K562 (cell line): ENCODE results near the gene MAN2B1. TPM values are rescaled to one million over a fixed set of nuclear protein-coding genes. Genes with fewer than 3 reads are reported as not detected.

Experiments used
- ATAC-seq: fragments of 200-7000 bp; cut with Tn5 transposase; 3 replicates; pipeline ENCODE4 v1.9.1; 2020; ENCODE audit warnings: moderate library complexity
- BruUV-seq: library from RNA; stranded (reverse); fragments of 400-500 nt; replicated peaks from 2 replicates; lab custom pipeline; 2021; lab: Mats Ljungman, UMichigan
- CTCF ChIA-PET: fragments of 300-600 bp; formaldehyde crosslinking; extraction: SDS; loops from one replicate; lab custom pipeline; 2021; ENCODE audit warnings: low intra/inter-chr PET ratio; lab: Yijun Ruan, JAX
- POLR2A ChIA-PET: fragments of 300-600, 350-650 bp; sonication (Branson Sonifier 250); formaldehyde crosslinking; extraction: SDS; loops from one replicate; lab custom pipeline; 2021; ENCODE audit warnings: antibody characterized with exemption, inconsistent platforms; lab: Yijun Ruan, JAX
- DNase-seq, 4 experiments: peaks; one replicate each; pipeline versions ENCODE4 v3.0.0 to v3.0.0-alpha.2; 2011 to 2018; ENCODE audit warnings: low spot score in 3 of 4, mixed read lengths in 3 of 4; ENCODE audit errors: extremely low read depth in 1 of 4
- FAIRE-seq: peaks from 2 replicates; lab custom pipeline; 2011; peaks lifted over from hg19 to GRCh38; lab: Jason Lieb, UNC
- H2AFZ ChIP-seq: 2 replicates; pipeline ENCODE4 v1.6.0; 2011; ENCODE audit warnings: low read depth, low read length, control low read depth, inconsistent platforms
- H3K27ac ChIP-seq: fragments of 200-600 bp; 3 replicates; pipeline ENCODE4 v1.8.0; 2011; ENCODE audit warnings: low read depth, mild to moderate bottlenecking, control low read depth, inconsistent platforms, low read length, moderate library complexity, mixed read lengths; ENCODE audit errors: extremely low read depth
- H3K27me3 ChIP-seq, 2 experiments: fragments of 300-600 bp in 1 of 2; 2 replicates in 1 of 2; 3 replicates in 1 of 2; pipeline versions ENCODE4 v1.6.0 to v1.8.0; 2011; ENCODE audit warnings: inconsistent platforms in 2 of 2, low read length in 2 of 2, mild to moderate bottlenecking in 1 of 2, mixed read lengths in 1 of 2, moderate library complexity in 1 of 2; ENCODE audit not compliant: control insufficient read depth in 2 of 2, insufficient read depth in 2 of 2
- H3K36me3 ChIP-seq: fragments of 300-600 bp; 3 replicates; pipeline ENCODE4 v1.8.0; 2011; ENCODE audit warnings: mild to moderate bottlenecking, low read length, inconsistent platforms; ENCODE audit not compliant: control insufficient read depth, insufficient read depth
- H3K4me1 ChIP-seq, 2 experiments: fragments of 200-600 bp in 1 of 2; replicated peaks in 1 of 2; 2 replicates in 1 of 2; 3 replicates in 1 of 2; pipeline versions ENCODE4 v1.5.1 to v1.8.0; 2011; ENCODE audit warnings: inconsistent platforms in 2 of 2, low read length in 2 of 2, mild to moderate bottlenecking in 1 of 2, mixed read lengths in 1 of 2, moderate library complexity in 1 of 2; ENCODE audit not compliant: control insufficient read depth in 2 of 2, insufficient read depth in 2 of 2
- H3K4me2 ChIP-seq: 2 replicates; pipeline ENCODE4 v1.6.1; 2011; ENCODE audit warnings: low read length, control low read depth, inconsistent platforms, mixed read lengths; ENCODE audit not compliant: insufficient read depth
- H3K4me3 ChIP-seq: fragments of 200-600 bp; sonication (generic), shearing (Covaris generic); 2 replicates; pipeline ENCODE4 v1.5.1; 2016; ENCODE audit warnings: control low read depth, inconsistent platforms
- H3K79me2 ChIP-seq: fragments of 200-600 bp; 3 replicates; pipeline ENCODE4 v1.8.0; 2011; ENCODE audit warnings: low read length, inconsistent platforms; ENCODE audit not compliant: control insufficient read depth, insufficient read depth
- H3K9ac ChIP-seq, 2 experiments: 2 replicates each; pipeline versions ENCODE4 v1.6.0 to v1.6.1; 2011; ENCODE audit warnings: low read depth in 2 of 2, low read length in 2 of 2, control low read depth in 1 of 2, inconsistent platforms in 1 of 2, mild to moderate bottlenecking in 1 of 2, mixed read lengths in 1 of 2; ENCODE audit not compliant: insufficient read depth in 1 of 2
- H3K9me1 ChIP-seq: one replicate; pipeline ENCODE4 v1.6.0; 2011; ENCODE audit warnings: inconsistent platforms, mild to moderate bottlenecking, low read length, moderate library complexity; ENCODE audit not compliant: control insufficient read depth, insufficient read depth
- H3K9me3 ChIP-seq: replicated peaks from 2 replicates; pipeline ENCODE4 v1.5.1; 2011; ENCODE audit warnings: low read depth, low read length, inconsistent platforms; ENCODE audit not compliant: control insufficient read depth, insufficient read depth
- H4K20me1 ChIP-seq: replicated peaks from 2 replicates; pipeline ENCODE4 v1.6.1; 2011; ENCODE audit warnings: low read length, inconsistent platforms, mixed read lengths; ENCODE audit not compliant: control insufficient read depth, insufficient read depth
- WGBS: fragments of 100-300 bp; shearing (Covaris generic); methylation state at CpG from one replicate; pipeline ENCODE4 v1.1.6; 2016; ENCODE audit warnings: low coverage, mixed read lengths; ENCODE audit not compliant: insufficient coverage; ENCODE audit errors: missing lambda C conversion rate; 5-methylcytosine and 5-hydroxymethylcytosine counted together
- in situ Hi-C: fragments of 300-500 bp; cut with MboI; formaldehyde crosslinking; loops from 4 replicates; pipeline ENCODE4 v1.15.0; 2018; ENCODE audit warnings: inconsistent platforms, mixed read lengths
- intact Hi-C: fragments of 100-400 bp; cut with micrococcal nuclease; formaldehyde crosslinking; loops from 2 replicates; pipeline ENCODE4 v1.14.2; 2022
- polyA plus RNA-seq, 8 experiments: library from polyadenylated mRNA; depleted of rRNA in 4 of 8; stranded (reverse) in 5 of 8; unstranded in 3 of 8; fragments of >200 nt; fragmentation: Nextera tagmentation in 2 of 8; fragmentation: Illumina TruSeq in 1 of 8; extraction: Ambion mirVana in 2 of 8; extraction: Trizol in 1 of 8; gene quantifications; 2 replicates each; pipeline versions ENCODE4 v1.2.1 to v1.2.3, GENCODE V29; 2011 to 2014; ENCODE audit warnings: inconsistent platforms in 1 of 8, missing spikeins in 1 of 8
- total RNA-seq, 7 experiments: library from RNA; depleted of rRNA in 6 of 7; stranded (reverse); fragments of >200 nt in 6 of 7; fragmentation: Illumina TruSeq in 2 of 7; extraction: Trizol in 2 of 7; gene quantifications; 2 replicates each; pipeline versions ENCODE4 v1.2.1 to v1.2.3, GENCODE V29; 2011 to 2021; ENCODE audit warnings: low replicate concordance in 1 of 7
- TF ChIP-seq, protein P1 (sequence below): sonication (generic); formaldehyde crosslinking; IDR thresholded peaks from 2 replicates; pipeline ENCODE4 v1.8.1; 2023; ENCODE audit warnings: mild to moderate bottlenecking, missing genetic modification reagents
- TF ChIP-seq, protein P2 (sequence below): IDR thresholded peaks from 2 replicates; pipeline ENCODE4 v1.6.1; 2016; ENCODE audit warnings: missing genetic modification characterization, missing compliant biosample characterization

The MAN2B1 gene
- total and polyA plus RNA-seq, 9 of the 15 experiments (the other 6 are each of a cell fraction or from before 2014, with no cell fraction given): 0.59 to 33.8 (median 11.4) TPM

- WGBS: 85% methylated on average over 21 of the region's 26 CpGs
- H3K4me3 ChIP-seq: no peak overlapping the region
- DNase-seq (no peak), FAIRE-seq (no peak), ATAC-seq (no peak)
- peaks cover 0 to 36% of the 10 kb centered on the region in 2 experiments; a peak in 2 of 5 replicates for H3K4me1 ChIP-seq
- peaks cover 46% of the 10 kb centered on the region; the same call in 2 of the 3 replicates for H3K36me3 ChIP-seq
- H3K27ac ChIP-seq: no peak overlapping the region
- in situ Hi-C loops: no loop called here
- H4K20me1 ChIP-seq: no peaks in the 10 kb centered on the region
- TF ChIP-seq, protein P1, sequence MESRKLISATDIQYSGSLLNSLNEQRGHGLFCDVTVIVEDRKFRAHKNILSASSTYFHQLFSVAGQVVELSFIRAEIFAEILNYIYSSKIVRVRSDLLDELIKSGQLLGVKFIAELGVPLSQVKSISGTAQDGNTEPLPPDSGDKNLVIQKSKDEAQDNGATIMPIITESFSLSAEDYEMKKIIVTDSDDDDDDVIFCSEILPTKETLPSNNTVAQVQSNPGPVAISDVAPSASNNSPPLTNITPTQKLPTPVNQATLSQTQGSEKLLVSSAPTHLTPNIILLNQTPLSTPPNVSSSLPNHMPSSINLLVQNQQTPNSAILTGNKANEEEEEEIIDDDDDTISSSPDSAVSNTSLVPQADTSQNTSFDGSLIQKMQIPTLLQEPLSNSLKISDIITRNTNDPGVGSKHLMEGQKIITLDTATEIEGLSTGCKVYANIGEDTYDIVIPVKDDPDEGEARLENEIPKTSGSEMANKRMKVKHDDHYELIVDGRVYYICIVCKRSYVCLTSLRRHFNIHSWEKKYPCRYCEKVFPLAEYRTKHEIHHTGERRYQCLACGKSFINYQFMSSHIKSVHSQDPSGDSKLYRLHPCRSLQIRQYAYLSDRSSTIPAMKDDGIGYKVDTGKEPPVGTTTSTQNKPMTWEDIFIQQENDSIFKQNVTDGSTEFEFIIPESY (CRISPR knock-in tag): 0 out of 2 replicates have a peak, but pooled peaks have one; percentile 32
- TF ChIP-seq, protein P2, sequence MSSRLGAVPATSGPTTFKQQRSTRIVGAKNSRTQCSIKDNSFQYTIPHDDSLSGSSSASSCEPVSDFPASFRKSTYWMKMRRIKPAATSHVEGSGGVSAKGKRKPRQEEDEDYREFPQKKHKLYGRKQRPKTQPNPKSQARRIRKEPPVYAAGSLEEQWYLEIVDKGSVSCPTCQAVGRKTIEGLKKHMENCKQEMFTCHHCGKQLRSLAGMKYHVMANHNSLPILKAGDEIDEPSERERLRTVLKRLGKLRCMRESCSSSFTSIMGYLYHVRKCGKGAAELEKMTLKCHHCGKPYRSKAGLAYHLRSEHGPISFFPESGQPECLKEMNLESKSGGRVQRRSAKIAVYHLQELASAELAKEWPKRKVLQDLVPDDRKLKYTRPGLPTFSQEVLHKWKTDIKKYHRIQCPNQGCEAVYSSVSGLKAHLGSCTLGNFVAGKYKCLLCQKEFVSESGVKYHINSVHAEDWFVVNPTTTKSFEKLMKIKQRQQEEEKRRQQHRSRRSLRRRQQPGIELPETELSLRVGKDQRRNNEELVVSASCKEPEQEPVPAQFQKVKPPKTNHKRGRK (tag): no peak
- 0 out of 4 replicates have a peak overlapping the region, but pooled peaks of 1 of the 2 experiments have one; percentile 20 for H3K9ac ChIP-seq
- intact Hi-C loops: no loop called here
- H3K9me1 ChIP-seq: no peaks in the 10 kb centered on the region
- H2AFZ ChIP-seq: no peak overlapping the region
- no peaks in the 10 kb centered on the region for H3K27me3 ChIP-seq
- H3K4me2 ChIP-seq: no peak overlapping the region
- CTCF ChIA-PET: no interaction called here
- no TSS peak for BruUV-seq
- H3K79me2 ChIP-seq: no peaks in the 10 kb centered on the region
- POLR2A ChIA-PET: interaction anchor here (1.1 kb wide), 1 partner anchor 24 kb away, joined by 5 read pairs; no protein-coding TSS in a partner anchor
- no peaks in the 10 kb centered on the region for H3K9me3 ChIP-seq
Observed at GRCh38 chr19:12689581-12690216, 23.2 kb upstream of the MAN2B1 start.
